HepG2 (cell line): ENCODE measurements around the gene DAB1.

ENCODE experiments used
- CREB1 ChIP-seq, 2 experiments: fragments of 450-650 bp in 1 of 2; IDR thresholded peaks; 2 replicates each; pipeline ENCODE4 v1.6.1; 2016 to 2017; ENCODE audit warnings: control low read depth in 1 of 2, mild to moderate bottlenecking in 1 of 2, missing compliant biosample characterization in 1 of 2, missing genetic modification characterization in 1 of 2
- CREM ChIP-seq, 2 experiments: sonication (generic) in 1 of 2; formaldehyde crosslinking in 1 of 2; IDR thresholded peaks; 2 replicates each; pipeline versions ENCODE4 v1.4.0 to v1.6.1; 2016 to 2020; ENCODE audit warnings: antibody characterized with exemption in 1 of 2, mild to moderate bottlenecking in 1 of 2, missing genetic modification reagents in 1 of 2
- CTCF ChIP-seq: sonication (generic); formaldehyde crosslinking; IDR thresholded peaks from 2 replicates; pipeline ENCODE4 v1.5.0; 2020; ENCODE audit warnings: mild to moderate bottlenecking, missing genetic modification reagents, moderate library complexity
- EZH2 ChIP-seq: conservative IDR thresholded peaks from 2 replicates; pipeline ENCODE4 v1.6.1; 2012; ENCODE audit warnings: mild to moderate bottlenecking, low read depth, low read length, moderate library complexity
- GMEB1 ChIP-seq: sonication (generic); formaldehyde crosslinking; IDR thresholded peaks from 2 replicates; pipeline ENCODE4 v1.5.1; 2020; ENCODE audit warnings: missing genetic modification reagents, mild to moderate bottlenecking, borderline replicate concordance
- HINFP ChIP-seq: sonication (generic); formaldehyde crosslinking; IDR thresholded peaks from 2 replicates; pipeline ENCODE4 v1.4.0; 2020; ENCODE audit warnings: low read depth, mild to moderate bottlenecking, missing genetic modification reagents
- NCOA2 ChIP-seq: sonication (generic); formaldehyde crosslinking; IDR thresholded peaks from 2 replicates; pipeline ENCODE4 v1.8.0; 2022; ENCODE audit warnings: inconsistent platforms
- NFE2L1 ChIP-seq: sonication (generic); formaldehyde crosslinking; IDR thresholded peaks from 2 replicates; pipeline ENCODE4 v1.4.0; 2020; ENCODE audit warnings: missing genetic modification reagents, mild to moderate bottlenecking, borderline replicate concordance
- POLR2A ChIP-seq, 2 experiments: IDR thresholded peaks; 2 replicates each; pipeline ENCODE4 v1.6.1; 2011; ENCODE audit warnings: low read depth in 2 of 2, low read length in 2 of 2, mild to moderate bottlenecking in 1 of 2, moderate library complexity in 1 of 2; ENCODE audit not compliant: insufficient read depth in 1 of 2
- SAFB2 ChIP-seq: sonication (generic); formaldehyde crosslinking; IDR thresholded peaks from 2 replicates; pipeline ENCODE4 v1.5.1; 2020; ENCODE audit warnings: missing genetic modification reagents, low read depth, mild to moderate bottlenecking, borderline replicate concordance
- ZBTB7A ChIP-seq: sonication (generic); formaldehyde crosslinking; IDR thresholded peaks from 2 replicates; pipeline ENCODE4 v1.8.0; 2022; ENCODE audit warnings: mild to moderate bottlenecking, missing genetic modification reagents
- ZNF367 ChIP-seq: sonication (generic); formaldehyde crosslinking; IDR thresholded peaks from 2 replicates; pipeline ENCODE4 v1.4.0; 2020; ENCODE audit warnings: missing genetic modification reagents, borderline replicate concordance
- ZNF431 ChIP-seq: sonication (generic); formaldehyde crosslinking; IDR thresholded peaks from 2 replicates; pipeline ENCODE4 v1.9.0; 2022; ENCODE audit warnings: missing genetic modification reagents, low read depth, mild to moderate bottlenecking, borderline replicate concordance
- ZZZ3 ChIP-seq: sonication (generic); formaldehyde crosslinking; IDR thresholded peaks from 2 replicates; pipeline ENCODE4 v1.4.0; 2020; ENCODE audit warnings: missing genetic modification reagents, mild to moderate bottlenecking, borderline replicate concordance

GRCh38 chr1:57278558-57278957, 145.3 kb downstream of the DAB1 start:
- TF ChIP-seq NFE2L1 (CRISPR knock-in tag) (no peak), ZNF431 (no peak), POLR2A (IDR thresholded peaks at IDR 0.05; ENCODE audit: insufficient read depth in 1 of 2, low read depth in 2 of 2, low read length in 2 of 2) (no peak), CREB1 (IDR thresholded peaks at IDR 0.05) (no peak), CREB1 (CRISPR knock-in tag; IDR thresholded peaks at IDR 0.05) (peak; percentile 28; the same call in 1 of the 2 replicates), ZNF367 (CRISPR knock-in tag) (no peak), ZBTB7A (no peak), EZH2 (no peak), NCOA2 (peak; percentile 74), ZZZ3 (CRISPR knock-in tag) (no peak), GMEB1 (no peak), CTCF (CRISPR knock-in tag) (no peak), SAFB2 (CRISPR knock-in tag) (no peak), CREM (IDR thresholded peaks at IDR 0.05) (peak; percentile 39; the same call in 1 of the 2 replicates), CREM (CRISPR knock-in tag; IDR thresholded peaks at IDR 0.05) (no peak), HINFP (CRISPR knock-in tag) (no peak)
